Activated CD8-positive, alpha-beta memory T cell treated with anti-CD3 and anti-CD28 coated beads, Interleukin-2, amount 10 ng/mL, durations not matched to agents 7 days and 5 days (primary cell): Measurements from ENCODE around the gene SLC25A41. TPM values are rescaled to one million over a fixed set of nuclear protein-coding genes. Genes with fewer than 3 reads are reported as not detected.

ENCODE experiments used
- ATAC-seq: fragments of 150-1000 bp; cut with Tn5 transposase; one replicate; pipeline ENCODE4 v1.10.0; 2021; ENCODE audit warnings: moderate library complexity
- CTCF ChIA-PET: fragments of 350-600 bp; sonication (Branson Sonifier 250); formaldehyde crosslinking; loops from one replicate; lab custom pipeline; 2021; ENCODE audit warnings: antibody characterized with exemption; lab: Charles Lee
- DNase-seq: peaks from one replicate; pipeline ENCODE4 v3.0.0-alpha.2; 2020
- H3K27ac Mint-ChIP-seq: one replicate; pipeline ENCODE4 v1.8.0; 2021; ENCODE audit warnings: mild to moderate bottlenecking, mixed read lengths
- H3K27me3 Mint-ChIP-seq: one replicate; pipeline ENCODE4 v1.8.0; 2021; ENCODE audit warnings: mixed read lengths
- H3K36me3 Mint-ChIP-seq: one replicate; pipeline ENCODE4 v1.8.0; 2021; ENCODE audit warnings: mild to moderate bottlenecking, mixed read lengths
- H3K4me1 Mint-ChIP-seq: one replicate; pipeline ENCODE4 v1.8.0; 2021; ENCODE audit warnings: mixed read lengths
- H3K4me3 Mint-ChIP-seq: one replicate; pipeline ENCODE4 v1.8.0; 2021; ENCODE audit warnings: mild to moderate bottlenecking, moderate library complexity, mixed read lengths
- H3K9me3 Mint-ChIP-seq: one replicate; pipeline ENCODE4 v1.8.0; 2022; ENCODE audit warnings: low read depth, mixed read lengths
- total RNA-seq, 2 experiments: library from RNA; stranded (reverse); gene quantifications; one replicate each; pipeline ENCODE4 v1.2.3, GENCODE V29; 2021

Gene SLC25A41
- total RNA-seq, 2 experiments from 2014 or later: 0.44 to 0.52 TPM

GRCh38 chr19:6417713-6418561, 15.6 kb downstream of the SLC25A41 start:
- Mint-ChIP-seq H3K4me1 (peaks cover 15% of the 10 kb centered on the region), H3K27me3 (no peaks in the 10 kb centered on the region), H3K27ac (no peak overlapping the region), H3K4me3 (no peak overlapping the region), H3K9me3 (no peaks in the 10 kb centered on the region), H3K36me3 (peaks cover 40% of the 10 kb centered on the region)
- CTCF ChIA-PET: interaction anchor here (1.1 kb wide), 1 partner anchor 64 kb away, joined by 3 read pairs; the partner anchor contains the start of gene DENND1C
- no peak for ATAC-seq
- DNase-seq: no peak

- Mint-ChIP-seq H3K36me3 (peaks cover 37% of the 10 kb centered on the region), H3K4me3 (no peak overlapping the region), H3K4me1 (peaks cover 4% of the 10 kb centered on the region), H3K9me3 (no peaks in the 10 kb centered on the region), H3K27me3 (no peaks in the 10 kb centered on the region), H3K27ac (no peak overlapping the region)
- ATAC-seq: no peak
- no peak for DNase-seq
- CTCF ChIA-PET: interaction anchor here (1.1 kb wide), 1 partner anchor 65 kb away, joined by 3 read pairs; the partner anchor contains the start of gene DENND1C
Measured at GRCh38 chr19:6416658-6417405, 16.7 kb downstream of the SLC25A41 start.

GRCh38 chr19:6415591-6416190, 17.9 kb downstream of the SLC25A41 start:
- peaks cover 34% of the 10 kb centered on the region for H3K36me3 Mint-ChIP-seq
- H3K4me1 Mint-ChIP-seq: no peaks in the 10 kb centered on the region
- DNase-seq: no peak
- H3K9me3 Mint-ChIP-seq: no peaks in the 10 kb centered on the region
- CTCF ChIA-PET: no interaction called here
- no peak for ATAC-seq
- H3K4me3 Mint-ChIP-seq: no peak overlapping the region
- H3K27ac Mint-ChIP-seq: no peak overlapping the region
- H3K27me3 Mint-ChIP-seq: no peaks in the 10 kb centered on the region

- peaks cover 28% of the 10 kb centered on the region for H3K36me3 Mint-ChIP-seq
- no peaks in the 10 kb centered on the region for H3K9me3 Mint-ChIP-seq
- no peaks in the 10 kb centered on the region for H3K4me1 Mint-ChIP-seq
- DNase-seq: no peak
- no peak for ATAC-seq
- CTCF ChIA-PET: no interaction called here
- no peak overlapping the region for H3K4me3 Mint-ChIP-seq
- no peaks in the 10 kb centered on the region for H3K27me3 Mint-ChIP-seq
- H3K27ac Mint-ChIP-seq: no peak overlapping the region
Measured at GRCh38 chr19:6414793-6415590, 18.6 kb downstream of the SLC25A41 start.

GRCh38 chr19:6413721-6414643, 19.6 kb downstream of the SLC25A41 start:
- ATAC-seq (no peak), DNase-seq (no peak)
- Mint-ChIP-seq H3K4me1 (no peaks in the 10 kb centered on the region), H3K9me3 (no peaks in the 10 kb centered on the region), H3K27ac (no peak overlapping the region), H3K36me3 (peaks cover 20% of the 10 kb centered on the region), H3K4me3 (no peak overlapping the region), H3K27me3 (no peaks in the 10 kb centered on the region)
- CTCF ChIA-PET: no interaction called here

GRCh38 chr19:6413291-6413690, 20.3 kb downstream of the SLC25A41 start:
- ATAC-seq: no peak
- peaks cover 14% of the 10 kb centered on the region for H3K36me3 Mint-ChIP-seq
- CTCF ChIA-PET: no interaction called here

GRCh38 chr19:6412447-6413091, 21.0 kb downstream of the SLC25A41 start:
- H3K4me1 Mint-ChIP-seq: no peaks in the 10 kb centered on the region
- no peak overlapping the region for H3K4me3 Mint-ChIP-seq
- H3K27me3 Mint-ChIP-seq: no peaks in the 10 kb centered on the region
- H3K27ac Mint-ChIP-seq: no peak overlapping the region
- ATAC-seq (peak; percentile 68), DNase-seq (peak; percentile 59)
- CTCF ChIA-PET: no interaction called here
- H3K9me3 Mint-ChIP-seq: no peaks in the 10 kb centered on the region
- H3K36me3 Mint-ChIP-seq: peaks cover 12% of the 10 kb centered on the region

More at GRCh38 chr19:6413291-6413690, 20.3 kb downstream of the SLC25A41 start:
- Mint-ChIP-seq H3K27me3 (no peaks in the 10 kb centered on the region), H3K4me3 (no peak overlapping the region), H3K9me3 (no peaks in the 10 kb centered on the region), H3K27ac (no peak overlapping the region), H3K4me1 (no peaks in the 10 kb centered on the region)
- DNase-seq: no peak

- no peaks in the 10 kb centered on the region for H3K4me1 Mint-ChIP-seq
- H3K4me3 Mint-ChIP-seq: no peak overlapping the region
- ATAC-seq: peak; percentile 15
- H3K27me3 Mint-ChIP-seq: no peaks in the 10 kb centered on the region
- CTCF ChIA-PET: interaction anchor here (1.1 kb wide), 1 partner anchor 32 kb away, joined by 3 read pairs; no protein-coding TSS in a partner anchor
- H3K9me3 Mint-ChIP-seq: no peaks in the 10 kb centered on the region
- no peak for DNase-seq
- H3K27ac Mint-ChIP-seq: no peak overlapping the region
- H3K36me3 Mint-ChIP-seq: peaks cover 10% of the 10 kb centered on the region
Measured at GRCh38 chr19:6412061-6412446, 21.5 kb downstream of the SLC25A41 start.

GRCh38 chr19:6409346-6409745, 24.2 kb downstream of the SLC25A41 start:
- no peak overlapping the region for H3K4me3 Mint-ChIP-seq
- no peak overlapping the region for H3K27ac Mint-ChIP-seq
- no peaks in the 10 kb centered on the region for H3K27me3 Mint-ChIP-seq
- CTCF ChIA-PET: interaction anchor here (1.2 kb wide), 1 partner anchor 15 kb away, joined by 4 read pairs; the partner anchor contains the start of gene KHSRP
- no peaks in the 10 kb centered on the region for H3K9me3 Mint-ChIP-seq
- H3K4me1 Mint-ChIP-seq: no peaks in the 10 kb centered on the region
- peaks cover 6% of the 10 kb centered on the region for H3K36me3 Mint-ChIP-seq
- DNase-seq (no peak), ATAC-seq (no peak)

GRCh38 chr19:6406401-6406800, 27.2 kb downstream of the SLC25A41 start:
- no peaks in the 10 kb centered on the region for H3K9me3 Mint-ChIP-seq
- DNase-seq (no peak), ATAC-seq (no peak)
- CTCF ChIA-PET: no interaction called here
- no peaks in the 10 kb centered on the region for H3K4me1 Mint-ChIP-seq
- no peaks in the 10 kb centered on the region for H3K27me3 Mint-ChIP-seq
- no peaks in the 10 kb centered on the region for H3K36me3 Mint-ChIP-seq
- no peak overlapping the region for H3K27ac Mint-ChIP-seq
- no peak overlapping the region for H3K4me3 Mint-ChIP-seq

- CTCF ChIA-PET: interaction anchor here (0.6 kb wide), 1 partner anchor 9 kb away, joined by 4 read pairs; no protein-coding TSS in a partner anchor
- Mint-ChIP-seq H3K27ac (no peak overlapping the region), H3K27me3 (no peaks in the 10 kb centered on the region), H3K36me3 (no peaks in the 10 kb centered on the region), H3K4me3 (no peak overlapping the region), H3K9me3 (no peaks in the 10 kb centered on the region), H3K4me1 (peaks cover 2% of the 10 kb centered on the region)
- DNase-seq (no peak), ATAC-seq (no peak)
Measured at GRCh38 chr19:6402837-6403608, 30.5 kb downstream of the SLC25A41 start.
